PC-9 (cell line): Measurements from ENCODE around the gene C1QTNF9. TPM values are rescaled to one million over a fixed set of nuclear protein-coding genes. Genes with fewer than 3 reads are reported as not detected.

Source experiments
- BruUV-seq: library from RNA; stranded (reverse); fragments of 400-500 nt; replicated peaks from 2 replicates; lab custom pipeline; 2021; lab: Mats Ljungman, UMichigan
- CTCF ChIA-PET: fragments of 300-600 bp; sonication (Branson Sonifier 250); formaldehyde crosslinking; loops from one replicate; lab custom pipeline; 2022; ENCODE audit warnings: antibody characterized with exemption; lab: Charles Lee
- POLR2A ChIA-PET: fragments of 300-600 bp; sonication (Branson Sonifier 250); formaldehyde crosslinking; loops from one replicate; lab custom pipeline; 2022; ENCODE audit warnings: antibody characterized with exemption; ENCODE audit not compliant: unreplicated experiment; lab: Charles Lee
- DNase-seq, 2 experiments: peaks; one replicate each; pipeline versions ENCODE4 v3.0.0 to v3.0.0-alpha.2; 2015 to 2022; ENCODE audit warnings: mixed read lengths in 1 of 2
- H2AFZ ChIP-seq: fragments of 200-600 bp; sonication (generic); 2 replicates; pipeline ENCODE4 v1.8.1; 2017; ENCODE audit warnings: antibody characterized with exemption
- H3F3A ChIP-seq: fragments of 200-600 bp; sonication (generic); 2 replicates; pipeline ENCODE4 v1.8.1; 2017; ENCODE audit warnings: antibody characterized with exemption, mild to moderate bottlenecking, low read depth; ENCODE audit not compliant: insufficient read depth
- H3K27ac ChIP-seq: fragments of 200-600 bp; sonication (generic); 2 replicates; pipeline ENCODE4 v1.6.1; 2016; ENCODE audit warnings: mixed run types
- H3K27me3 ChIP-seq: fragments of 200-600 bp; sonication (generic); 2 replicates; pipeline ENCODE4 v1.6.1; 2016; ENCODE audit warnings: low read depth, mixed run types; ENCODE audit not compliant: insufficient read depth
- H3K36me3 ChIP-seq: fragments of 200-600 bp; sonication (generic); 2 replicates; pipeline ENCODE4 v1.6.1; 2016; ENCODE audit warnings: low read depth, mixed run types
- H3K4me1 ChIP-seq: fragments of 200-600 bp; sonication (generic); replicated peaks from 2 replicates; pipeline ENCODE4 v1.6.1; 2016; ENCODE audit warnings: mixed run types; ENCODE audit not compliant: insufficient read depth
- H3K4me2 ChIP-seq: fragments of 200-600 bp; sonication (generic); 2 replicates; pipeline ENCODE4 v1.6.1; 2017; ENCODE audit warnings: mixed run types
- H3K4me3 ChIP-seq: fragments of 200-600 bp; sonication (generic); 2 replicates; pipeline ENCODE4 v1.6.1; 2016; ENCODE audit warnings: mixed run types
- H3K79me2 ChIP-seq: fragments of 200-600 bp; sonication (generic); 2 replicates; pipeline ENCODE4 v1.6.1; 2017; ENCODE audit warnings: low read depth, mixed run types
- H3K9me2 ChIP-seq: fragments of 200-600 bp; sonication (generic); 2 replicates; pipeline ENCODE4 v1.8.1; 2017; ENCODE audit warnings: mild to moderate bottlenecking; ENCODE audit not compliant: insufficient read depth
- H3K9me3 ChIP-seq: fragments of 200-600 bp; sonication (generic); 2 replicates; pipeline ENCODE4 v1.8.1; 2016; ENCODE audit warnings: low read depth; ENCODE audit not compliant: insufficient read depth
- H4K20me1 ChIP-seq: fragments of 200-600 bp; sonication (generic); 2 replicates; pipeline ENCODE4 v1.8.1; 2017; ENCODE audit not compliant: insufficient read depth
- CTCF ChIP-seq: fragments of 200-600 bp; sonication (generic); conservative IDR thresholded peaks from 2 replicates; pipeline ENCODE4 v1.6.1; 2017; ENCODE audit warnings: mixed run types, antibody characterized with exemption, mild to moderate bottlenecking, moderate library complexity
- EZH2 ChIP-seq: fragments of 200-600 bp; sonication (generic); IDR thresholded peaks from 2 replicates; pipeline ENCODE4 v1.8.0; 2017; ENCODE audit warnings: antibody characterized with exemption, low read depth
- intact Hi-C: fragments of 100-400 bp; cut with micrococcal nuclease; formaldehyde crosslinking; loops from one replicate; pipeline ENCODE4 v1.10.0; 2022; ENCODE audit not compliant: unreplicated experiment
- total RNA-seq: library from RNA; stranded (reverse); gene quantifications from 2 replicates; pipeline ENCODE4 v1.2.3, GENCODE V29; 2021

The C1QTNF9 gene
- total RNA-seq, 1 experiment from 2014 or later, result not detected

GRCh38 chr13:24280720-24281119 is 28.7 kb upstream of the C1QTNF9 start:
- no peaks in the 10 kb centered on the region for H3K27me3 ChIP-seq
- no peaks in the 10 kb centered on the region for H3F3A ChIP-seq
- H3K9me2 ChIP-seq, result no peaks in the 10 kb centered on the region
- no TSS peak for BruUV-seq
- CTCF ChIA-PET, result no interaction called here
- H3K27ac ChIP-seq, result no peak overlapping the region
- no peaks in the 10 kb centered on the region; the same call in none of the 2 replicates for H4K20me1 ChIP-seq
- no peaks in the 10 kb centered on the region for H3K9me3 ChIP-seq
- TF ChIP-seq EZH2, result no peak
- TF ChIP-seq CTCF, result no peak
- DNase-seq, result no peak
- H3K4me3 ChIP-seq, result no peak overlapping the region
- intact Hi-C loops, result no loop called here
- H3K79me2 ChIP-seq, result no peaks in the 10 kb centered on the region
- no peaks in the 10 kb centered on the region for H3K36me3 ChIP-seq
- POLR2A ChIA-PET, result no interaction called here
- no peak overlapping the region for H2AFZ ChIP-seq
- no peak overlapping the region for H3K4me2 ChIP-seq
- H3K4me1 ChIP-seq, result no peaks in the 10 kb centered on the region

GRCh38 chr13:24281188-24282008 is 28.0 kb upstream of the C1QTNF9 start:
- H3K36me3 ChIP-seq, result 0 out of 2 replicates have a peak, but pooled peaks cover 3% of the 10 kb centered on the region
- H3F3A ChIP-seq, result no peaks in the 10 kb centered on the region
- H4K20me1 ChIP-seq, result no peaks in the 10 kb centered on the region; the same call in 1 of the 2 replicates
- H2AFZ ChIP-seq, result no peak overlapping the region
- TF ChIP-seq CTCF (no peak), EZH2 (no peak)
- H3K27ac ChIP-seq, result no peak overlapping the region
- ChIA-PET CTCF (no interaction called here), POLR2A (no interaction called here)
- H3K4me3 ChIP-seq, result no peak overlapping the region
- H3K79me2 ChIP-seq, result no peaks in the 10 kb centered on the region
- no peak for DNase-seq
- no peaks in the 10 kb centered on the region for H3K9me2 ChIP-seq
- no TSS peak for BruUV-seq
- no peaks in the 10 kb centered on the region for H3K27me3 ChIP-seq
- no peaks in the 10 kb centered on the region for H3K9me3 ChIP-seq
- no peaks in the 10 kb centered on the region for H3K4me1 ChIP-seq
- intact Hi-C loops, result no loop called here
- H3K4me2 ChIP-seq, result no peak overlapping the region

GRCh38 chr13:24282256-24282655 is 27.1 kb upstream of the C1QTNF9 start:
- H3K27ac ChIP-seq, result no peak overlapping the region
- H3K9me2 ChIP-seq, result no peaks in the 10 kb centered on the region
- 0 out of 2 replicates have a peak, but pooled peaks cover 5% of the 10 kb centered on the region for H3K36me3 ChIP-seq
- BruUV-seq, result no TSS peak
- H3K79me2 ChIP-seq, result no peaks in the 10 kb centered on the region
- H3K4me2 ChIP-seq, result no peak overlapping the region
- CTCF ChIA-PET, result no interaction called here
- no peak overlapping the region for H3K4me3 ChIP-seq
- no peaks in the 10 kb centered on the region for H3K4me1 ChIP-seq
- H2AFZ ChIP-seq, result no peak overlapping the region
- H3K9me3 ChIP-seq, result no peaks in the 10 kb centered on the region
- no peaks in the 10 kb centered on the region; the same call in 1 of the 2 replicates for H4K20me1 ChIP-seq
- POLR2A ChIA-PET, result no interaction called here
- DNase-seq, result no peak
- H3F3A ChIP-seq, result no peaks in the 10 kb centered on the region
- TF ChIP-seq EZH2 (no peak), CTCF (no peak)
- H3K27me3 ChIP-seq, result no peaks in the 10 kb centered on the region
- intact Hi-C loops, result no loop called here
